Skin epidermis (tissue), 12 donors: ENCODE data around the gene EEF1AKMT3.

Source experiments
- H3K27ac ChIP-seq, 21 experiments: fragments of 200-600 bp; sonication (generic) in 11 of 21; one replicate each; pipeline ENCODE4 v1.5.0; 2020; ENCODE audit warnings: mild to moderate bottlenecking in 3 of 21, inconsistent platforms in 2 of 21, moderate library complexity in 2 of 21
- H3K4me3 ChIP-seq, 7 experiments: fragments of 200-600 bp; sonication (generic) in 2 of 7; one replicate each; pipeline ENCODE4 v1.5.0; 2020; ENCODE audit warnings: inconsistent platforms in 2 of 7, mild to moderate bottlenecking in 2 of 7, moderate library complexity in 1 of 7

EEF1AKMT3 gene

GRCh38 chr12:57776247-57776587 lies 3.8 kb downstream of the EEF1AKMT3 start:
- H3K27ac ChIP-seq: peak overlapping the region in 1 of 21 experiments; percentile 29
- no peak overlapping the region for H3K4me3 ChIP-seq

GRCh38 chr12:57777367-57777766 lies 5.0 kb downstream of the EEF1AKMT3 start:
- peak overlapping the region in 1 of 21 experiments; percentile 4 for H3K27ac ChIP-seq
- H3K4me3 ChIP-seq: no peak overlapping the region

GRCh38 chr12:57777911-57778310 lies 5.5 kb downstream of the EEF1AKMT3 start:
- H3K4me3 ChIP-seq: no peak overlapping the region
- H3K27ac ChIP-seq: no peak overlapping the region

GRCh38 chr12:57779736-57780135 lies 7.3 kb downstream of the EEF1AKMT3 start:
- H3K4me3 ChIP-seq: no peak overlapping the region
- peak overlapping the region in 4 of 21 experiments; percentile 6 to 89 (median 36) for H3K27ac ChIP-seq

GRCh38 chr12:57780284-57780897 lies 8.0 kb downstream of the EEF1AKMT3 start:
- Histone ChIP-seq H3K4me3 (no peak overlapping the region), H3K27ac (peak overlapping the region in 12 of 21 experiments; percentile 6 to 89 (median 38))

- no peak overlapping the region for H3K4me3 ChIP-seq
- peak overlapping the region in 11 of 21 experiments; percentile 6 to 89 (median 37) for H3K27ac ChIP-seq
These were observed 8.8 kb downstream of the EEF1AKMT3 start for GRCh38 chr12:57781244-57781643.

- peak overlapping the region in 11 of 21 experiments; percentile 8 to 89 (median 38) for H3K27ac ChIP-seq
These were observed 9.4 kb downstream of the EEF1AKMT3 start for GRCh38 chr12:57781801-57782200.

GRCh38 chr12:57782243-57782607 lies 9.8 kb downstream of the EEF1AKMT3 start:
- Histone ChIP-seq H3K27ac (peak overlapping the region in 12 of 21 experiments; percentile 8 to 89 (median 84)), H3K4me3 (peak overlapping the region in 4 of 7 experiments; percentile 65 to 99 (median 84))

More at GRCh38 chr12:57781801-57782200, 9.4 kb downstream of the EEF1AKMT3 start:
- no peak overlapping the region for H3K4me3 ChIP-seq

- H3K27ac ChIP-seq: peak within 1 kb of the TSS; percentile 29 to 89 (median 83)
- peak within 1 kb of the TSS; percentile 65 to 99 (median 77) for H3K4me3 ChIP-seq
These were observed 10.4 kb downstream of the EEF1AKMT3 start, which contains the start of gene TSFM for GRCh38 chr12:57782608-57783465. TSS of gene TSFM (plus strand) at chr12:57782787. CDS start at chr12:57782802, 15 bp downstream.

- Histone ChIP-seq H3K27ac (peak overlapping the region in 13 of 21 experiments; percentile 58 to 89 (median 85)), H3K4me3 (peak overlapping the region; percentile 65 to 99 (median 77))
These were observed 11.0 kb downstream of the EEF1AKMT3 start for GRCh38 chr12:57783466-57783801.

- Histone ChIP-seq H3K27ac (peak overlapping the region in 1 of 21 experiments; percentile 89), H3K4me3 (peak overlapping the region in 4 of 7 experiments; percentile 65 to 99 (median 94))
These were observed 11.4 kb downstream of the EEF1AKMT3 start for GRCh38 chr12:57783861-57784260.

- Histone ChIP-seq H3K4me3 (no peak overlapping the region), H3K27ac (peak overlapping the region in 11 of 21 experiments; percentile 47 to 74 (median 60))
These were observed 21.5 kb downstream of the EEF1AKMT3 start for GRCh38 chr12:57793920-57794319.

- no peak overlapping the region for H3K4me3 ChIP-seq
- H3K27ac ChIP-seq: peak overlapping the region in 4 of 21 experiments; percentile 54 to 74 (median 70)
These were observed 22.9 kb downstream of the EEF1AKMT3 start for GRCh38 chr12:57795354-57795753.

- peak overlapping the region in 3 of 21 experiments; percentile 26 to 35 (median 32) for H3K27ac ChIP-seq
- no peak overlapping the region for H3K4me3 ChIP-seq
These were observed 24.6 kb downstream of the EEF1AKMT3 start for GRCh38 chr12:57796996-57797395.

- Histone ChIP-seq H3K27ac (peak overlapping the region in 6 of 21 experiments; percentile 11 to 47 (median 29)), H3K4me3 (no peak overlapping the region)
These were observed 25.5 kb downstream of the EEF1AKMT3 start for GRCh38 chr12:57797933-57798332.

GRCh38 chr12:57800965-57801364 lies 28.6 kb downstream of the EEF1AKMT3 start:
- Histone ChIP-seq H3K27ac (no peak overlapping the region), H3K4me3 (no peak overlapping the region)

- Histone ChIP-seq H3K27ac (no peak overlapping the region), H3K4me3 (no peak overlapping the region)
These were observed 30.2 kb downstream of the EEF1AKMT3 start for GRCh38 chr12:57802607-57803006.

GRCh38 chr12:57803319-57803893 lies 31.0 kb downstream of the EEF1AKMT3 start:
- peak overlapping the region in 4 of 21 experiments; percentile 2 to 15 (median 10) for H3K27ac ChIP-seq
- no peak overlapping the region for H3K4me3 ChIP-seq

GRCh38 chr12:57806677-57807076 lies 34.3 kb downstream of the EEF1AKMT3 start:
- no peak overlapping the region for H3K27ac ChIP-seq

GRCh38 chr12:57807285-57807684 lies 34.9 kb downstream of the EEF1AKMT3 start:
- Histone ChIP-seq H3K4me3 (no peak overlapping the region), H3K27ac (no peak overlapping the region)

More at GRCh38 chr12:57806677-57807076, 34.3 kb downstream of the EEF1AKMT3 start:
- no peak overlapping the region for H3K4me3 ChIP-seq
